HG03457 (cell line): ENCODE measurements around the gene ZNF750.

ENCODE experiments used
- ATAC-seq: cut with Tn5 transposase; IDR thresholded peaks from one replicate; pipeline ENCODE4 v1.9.1; 2021; ENCODE audit warnings: moderate number of reproducible peaks; ENCODE audit not compliant: unreplicated experiment

The ZNF750 gene

DNA sequence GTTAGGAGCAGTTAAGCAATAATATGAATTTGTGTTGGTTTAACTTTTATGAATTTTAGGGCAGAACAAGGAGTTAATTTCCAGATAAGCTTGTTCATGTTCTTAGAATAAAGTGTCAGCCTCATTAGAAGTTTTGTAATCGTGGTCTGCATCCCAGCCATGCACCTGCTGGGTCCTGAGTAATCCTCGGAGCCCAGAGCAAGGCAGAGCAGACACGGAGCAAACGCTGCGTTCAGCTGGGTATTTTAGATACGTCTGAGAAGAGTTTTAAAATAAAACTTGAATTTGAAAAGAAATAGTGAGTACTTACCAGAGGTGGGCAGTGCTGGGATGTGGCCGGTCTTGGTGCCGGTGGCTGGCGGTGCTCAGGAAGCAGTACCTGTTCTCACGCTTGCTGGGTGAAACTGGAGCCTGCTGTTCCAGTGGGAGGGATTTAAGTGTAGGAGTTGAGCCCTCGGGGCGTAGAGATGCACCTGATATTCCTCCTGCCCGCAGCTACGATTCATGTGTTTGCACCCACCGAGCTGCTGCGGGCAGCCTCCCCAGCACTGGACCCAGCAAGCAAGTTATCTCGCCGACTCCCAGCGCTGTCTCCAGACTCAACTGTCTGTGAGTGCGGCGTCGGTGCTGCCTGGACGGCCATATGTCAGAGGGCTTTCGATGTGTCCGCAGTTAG is at the start of gene ZNF750:
Gene ZNF750 (minus strand): TSS at position 406 of the 676 bp plus-strand sequence. CDS start 7,568 bp downstream, outside the sequence.
- no peak for ATAC-seq

DNA sequence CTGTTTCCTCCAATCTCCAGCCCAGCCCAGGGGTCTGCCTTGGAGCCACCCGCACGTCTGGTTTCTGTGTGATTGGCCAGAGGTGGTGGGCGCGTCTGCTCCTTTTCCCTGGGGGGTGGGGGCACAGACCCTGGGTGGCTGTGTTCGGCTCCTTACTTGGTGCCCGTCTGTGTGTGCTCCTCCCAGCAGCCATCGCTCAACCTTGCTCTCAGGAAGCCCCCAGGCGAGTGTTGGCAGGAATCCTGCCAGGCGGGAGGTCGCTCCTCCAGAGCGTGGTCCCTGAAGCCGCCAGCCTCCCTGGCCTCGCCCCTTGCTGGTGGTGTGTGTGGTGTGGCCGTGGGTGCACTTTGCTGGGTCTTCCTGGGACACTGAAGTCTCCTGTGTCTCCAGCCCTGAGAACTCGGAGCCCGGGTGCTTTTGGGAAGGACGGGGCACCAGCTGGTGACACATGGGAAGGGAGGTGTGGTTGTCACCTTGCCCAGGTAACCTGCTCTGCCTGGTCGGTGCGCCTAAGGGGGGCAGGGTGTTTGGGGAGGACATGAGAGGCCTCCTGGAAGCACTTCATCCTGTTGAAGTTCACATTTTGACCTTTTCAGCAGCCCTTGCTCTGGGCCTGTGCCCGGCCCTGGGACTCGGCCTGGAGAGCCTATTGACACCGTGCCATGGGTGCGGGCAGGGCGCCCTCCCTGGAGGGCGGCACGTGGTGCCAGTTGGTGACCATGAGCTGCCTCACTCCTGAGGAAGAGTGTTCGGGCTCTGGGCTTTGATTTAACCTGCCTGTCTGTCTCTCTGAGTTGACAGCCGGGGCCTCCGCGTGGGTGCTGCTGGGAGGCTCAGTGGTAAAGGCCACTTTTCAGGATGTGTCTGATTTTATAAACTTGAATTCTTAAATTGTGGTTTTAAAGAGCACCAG is 49.0 kb upstream of the ZNF750 start:
- ATAC-seq, result no peak

DNA sequence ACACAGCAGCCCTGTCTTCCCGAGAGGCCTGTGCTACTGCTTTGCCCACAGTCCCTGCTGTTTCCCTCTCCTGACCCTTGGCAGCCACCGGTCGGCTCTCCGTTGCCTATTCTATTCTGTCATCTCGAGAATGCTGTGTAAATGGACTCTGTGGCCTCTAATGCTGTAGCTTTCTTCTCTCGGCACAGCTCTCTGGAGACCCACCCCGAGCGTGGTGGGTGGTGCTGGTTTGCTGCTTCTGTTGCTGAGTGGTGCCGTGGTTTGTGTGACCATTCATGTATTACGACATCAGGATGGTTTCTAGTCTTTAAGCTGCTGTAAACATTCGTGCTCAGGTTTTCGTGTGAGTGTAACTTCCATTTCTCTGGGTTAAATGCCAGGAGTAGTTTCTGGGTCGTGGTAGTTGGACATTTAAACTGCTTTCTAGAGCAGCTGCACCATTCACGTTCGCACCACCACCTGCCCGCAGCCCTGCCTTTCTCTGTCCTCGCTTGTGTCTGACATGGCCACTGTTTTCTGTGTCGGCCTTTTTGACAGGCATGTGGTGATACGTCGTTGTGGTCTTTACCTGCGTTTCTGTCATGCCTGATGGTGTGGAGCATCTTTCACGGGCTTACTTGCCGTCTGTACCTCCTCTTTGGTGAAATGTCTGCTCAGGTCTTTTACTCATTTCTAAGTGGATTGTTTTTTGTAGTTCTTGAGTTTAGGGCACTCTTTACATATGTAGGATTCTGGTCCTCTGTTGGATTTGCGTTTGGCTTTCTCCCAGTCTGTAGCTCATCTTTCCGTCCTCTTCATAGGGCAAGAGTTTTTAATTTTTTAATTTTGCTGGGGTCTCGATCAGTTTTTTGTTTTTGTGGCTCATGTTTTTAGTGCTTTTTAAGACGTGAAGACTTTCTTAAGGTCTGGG is 47.7 kb upstream of the ZNF750 start:
- ATAC-seq, result no peak

DNA sequence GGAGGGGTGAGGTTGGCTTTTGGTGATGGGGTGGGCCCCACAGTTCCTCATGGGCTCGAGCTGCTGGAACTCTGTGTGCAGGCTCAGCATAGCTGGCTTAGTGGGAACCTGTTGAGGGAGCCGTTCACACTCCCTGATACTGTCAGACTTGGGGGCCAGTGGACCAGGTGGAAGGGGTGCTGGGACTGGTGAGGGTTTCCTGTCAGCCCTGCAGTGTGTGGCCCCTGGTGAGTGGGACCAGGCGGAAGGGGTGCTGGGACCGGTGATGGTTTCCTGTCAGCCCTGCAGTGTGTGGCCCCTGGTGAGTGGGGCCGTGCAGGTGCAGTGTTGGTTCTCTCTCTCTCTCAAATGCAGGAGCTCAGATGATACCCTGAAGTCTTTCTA is 45.1 kb upstream of the ZNF750 start:
- no peak for ATAC-seq

DNA sequence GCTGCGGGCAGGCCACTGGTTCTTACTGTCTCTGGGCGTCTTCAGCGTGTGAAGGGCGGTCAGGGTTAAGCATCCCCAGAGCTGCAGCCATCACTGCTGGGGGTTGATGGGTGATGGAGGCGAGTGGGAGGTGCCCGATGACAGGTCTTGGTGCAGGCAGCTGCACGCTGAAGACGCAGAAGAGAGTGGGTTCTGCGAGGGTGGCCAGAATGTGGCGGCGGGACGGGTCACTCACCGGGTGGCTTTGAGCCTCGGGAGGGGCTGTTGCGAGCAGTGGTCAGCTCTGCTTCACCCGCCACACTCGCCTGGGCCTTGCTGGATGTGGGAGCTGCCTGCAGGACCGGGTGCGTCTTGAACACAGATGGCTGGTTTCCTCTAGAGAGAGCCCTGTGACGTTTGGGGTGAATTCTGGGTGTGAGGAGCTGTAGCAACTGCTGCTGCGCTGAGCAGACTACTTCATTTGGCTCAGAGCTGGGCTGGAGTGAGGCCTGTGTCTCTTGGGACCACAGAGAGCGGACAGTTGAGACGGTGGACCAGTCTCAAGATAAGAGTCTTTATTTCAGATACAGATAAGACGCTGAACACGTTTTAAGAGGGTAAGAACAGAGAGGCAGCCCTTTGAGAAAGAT is 44.6 kb upstream of the ZNF750 start:
- ATAC-seq, result no peak

DNA sequence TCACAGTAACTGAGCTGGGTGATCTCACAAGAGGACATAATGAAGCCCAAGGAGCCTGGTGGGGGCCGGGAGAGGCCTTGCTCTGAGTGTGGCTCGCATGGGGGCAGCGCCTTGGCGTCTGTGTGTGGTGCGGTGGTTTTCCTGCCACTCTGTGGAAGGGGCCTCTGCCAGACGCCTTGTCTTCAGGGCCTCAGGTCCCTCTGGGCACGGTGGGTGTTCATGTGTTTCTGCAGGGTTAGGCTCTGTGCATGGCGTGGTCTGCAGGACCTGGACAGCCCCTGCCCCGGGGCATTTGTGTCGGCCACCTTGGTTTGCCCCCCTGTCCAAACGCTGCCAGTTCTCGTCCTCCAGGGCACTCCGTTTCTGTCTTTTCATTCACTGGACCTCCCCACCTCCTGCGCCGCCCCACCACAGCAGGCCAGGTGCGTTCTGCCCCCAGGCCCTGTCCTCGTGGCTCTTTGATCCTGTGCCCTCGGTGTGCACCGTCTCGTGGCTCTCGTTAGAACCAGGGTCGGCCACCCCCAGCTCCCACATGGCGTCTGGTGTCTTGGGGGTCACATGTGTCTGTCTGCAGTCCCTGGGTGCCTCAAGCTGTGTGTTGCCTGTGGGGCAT is 43.7 kb upstream of the ZNF750 start:
- no peak for ATAC-seq

DNA sequence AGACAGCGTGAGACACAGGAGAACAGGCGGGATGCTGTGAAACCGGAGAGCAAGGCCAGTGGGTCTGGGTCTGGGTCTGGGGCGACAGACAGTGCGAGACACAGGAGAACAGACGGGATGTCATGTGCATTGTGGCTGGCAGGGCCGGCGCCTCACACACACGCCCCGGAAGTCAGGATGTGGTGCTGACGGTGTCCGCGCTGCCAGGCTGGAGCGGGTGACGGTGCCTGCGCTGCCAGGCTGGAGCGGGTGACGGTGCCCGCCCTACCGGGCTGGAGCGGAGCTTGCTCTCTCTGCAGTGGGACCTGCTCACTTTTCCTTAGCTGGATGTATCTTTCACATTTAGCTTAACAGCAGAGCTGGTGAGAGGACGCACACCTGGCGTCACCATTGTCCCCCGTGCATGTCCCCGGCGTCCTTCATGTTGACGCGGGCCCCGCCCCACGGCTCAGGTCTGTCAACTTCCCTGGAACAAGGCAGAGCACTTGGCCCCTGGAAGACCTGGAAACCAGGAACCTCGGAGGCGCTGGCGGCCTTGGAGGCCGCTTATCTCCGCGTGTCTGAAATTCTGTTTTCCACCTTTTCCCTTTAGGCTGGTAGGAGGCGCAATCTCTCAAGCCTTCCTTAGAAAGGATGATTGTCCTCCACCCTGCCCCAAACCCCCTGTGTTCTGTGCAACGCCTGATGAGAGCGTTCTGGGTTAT is 43.0 kb upstream of the ZNF750 start:
- ATAC-seq, result no peak

DNA sequence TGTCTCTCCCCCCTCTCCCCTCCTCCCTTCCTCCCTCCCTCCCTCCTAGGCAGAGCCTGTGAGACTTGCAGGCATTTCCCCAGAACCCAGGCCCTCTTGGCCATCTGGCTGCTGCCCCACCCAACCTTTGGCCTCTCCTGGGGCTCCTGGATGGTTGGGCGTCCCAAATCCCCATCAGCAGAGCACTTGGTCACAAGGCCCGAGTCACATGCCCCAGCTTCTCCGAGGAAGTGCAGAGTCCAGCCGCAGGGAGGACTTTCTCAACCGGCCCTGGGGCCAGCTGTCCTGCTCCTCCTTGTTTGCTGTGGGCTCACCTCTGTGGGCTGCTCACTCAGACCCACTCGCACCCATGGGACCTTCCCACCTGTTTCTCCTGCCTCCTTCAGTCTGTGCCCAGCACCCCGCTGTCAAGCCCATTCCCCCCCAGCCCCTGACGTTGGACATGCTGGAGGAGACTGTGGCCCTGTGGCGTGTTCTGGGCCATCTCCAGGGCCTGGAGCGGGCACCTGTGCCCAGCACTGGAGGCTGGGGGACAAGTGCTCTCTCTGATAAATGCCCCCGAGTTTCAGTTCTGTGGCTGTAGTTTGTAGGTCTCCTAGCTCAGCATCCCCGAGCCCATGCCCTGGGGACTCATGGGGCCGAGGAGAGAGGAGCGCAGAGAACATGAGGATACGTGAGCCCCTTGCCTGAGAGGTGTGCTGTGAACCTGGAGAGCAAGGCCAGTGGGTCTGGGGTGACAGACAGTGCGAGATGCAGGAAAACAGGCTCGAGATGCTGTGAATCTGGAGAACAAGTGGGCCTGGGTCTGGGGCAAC is 42.3 kb upstream of the ZNF750 start:
- no peak for ATAC-seq

DNA sequence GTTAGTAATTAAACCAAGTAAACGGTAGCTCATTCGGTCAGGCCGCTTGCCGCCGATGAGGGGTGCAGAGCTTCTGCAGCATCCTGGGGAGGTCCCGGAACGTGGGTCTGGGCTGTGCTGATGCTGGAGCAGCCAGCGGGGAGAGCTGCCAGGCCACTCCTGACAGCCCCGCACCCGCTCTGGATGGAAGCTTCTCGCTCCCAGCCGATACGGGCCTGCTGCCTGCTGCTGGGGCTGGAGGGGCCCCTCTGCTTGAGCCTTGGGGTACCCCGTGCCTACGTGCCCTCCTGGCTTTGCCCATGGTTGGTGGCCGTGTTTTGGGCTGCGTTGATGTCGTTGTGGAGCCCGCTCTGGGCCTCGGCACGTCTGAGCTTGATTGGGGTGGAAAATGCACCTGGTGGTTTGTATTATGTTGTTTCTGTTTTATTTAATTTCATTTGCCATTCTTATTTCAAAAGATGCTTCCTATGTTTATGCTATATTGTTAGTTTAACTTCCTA is 41.6 kb upstream of the ZNF750 start:
- no peak for ATAC-seq

DNA sequence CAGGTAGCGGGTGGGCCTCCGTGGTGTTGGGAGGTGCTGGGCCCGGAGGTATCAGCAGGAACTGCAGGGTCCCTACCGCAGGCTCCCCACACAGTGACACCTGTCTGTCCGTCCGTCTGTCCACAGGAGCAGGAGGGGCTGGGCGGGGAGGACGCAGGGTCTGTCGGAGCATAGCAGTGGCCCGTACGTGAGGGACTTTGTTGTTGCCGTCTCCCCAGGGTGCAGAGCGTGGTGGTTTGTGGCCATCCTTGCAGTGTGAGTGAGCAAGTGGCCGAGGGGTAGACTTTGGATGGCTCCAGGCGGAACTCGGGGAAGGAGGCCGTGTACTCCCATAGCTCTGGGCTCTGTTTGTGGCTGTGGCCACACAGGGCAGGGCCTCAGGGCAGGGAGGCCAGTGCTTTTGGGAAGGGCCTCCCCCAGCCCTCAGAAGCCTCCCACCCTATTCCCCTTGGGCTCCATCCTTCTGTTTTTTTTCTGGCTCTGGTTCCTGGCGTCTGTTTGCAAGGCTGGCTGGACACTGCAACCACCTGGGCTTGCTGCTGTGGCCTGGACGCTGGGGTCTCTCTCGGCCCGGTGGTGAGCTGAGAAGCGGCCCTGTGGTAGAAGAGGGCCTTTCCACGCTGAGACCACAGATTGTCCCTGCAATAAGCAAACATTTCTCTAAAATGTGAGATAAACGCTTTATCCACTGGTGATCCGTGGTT is 41.0 kb upstream of the ZNF750 start:
- no peak for ATAC-seq

DNA sequence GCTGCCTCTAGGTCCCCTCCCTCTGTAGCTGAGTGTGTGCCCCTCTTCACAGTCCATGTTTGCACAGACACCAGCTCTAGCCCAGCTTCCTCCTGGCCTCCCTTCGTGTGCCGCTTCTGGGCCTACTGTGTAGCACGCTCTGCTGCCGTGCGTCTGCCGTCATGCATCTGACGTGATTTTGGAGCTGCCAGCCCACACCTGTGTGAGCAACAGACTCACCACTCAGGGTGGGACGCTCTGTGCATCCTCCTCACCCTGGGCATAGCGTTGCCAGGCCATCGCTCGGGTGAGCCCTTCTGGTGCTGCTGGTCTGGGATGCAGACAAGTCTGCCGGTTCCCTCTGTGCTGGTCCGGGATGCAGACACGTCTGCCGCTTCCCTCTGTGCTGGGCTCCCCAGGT is 39.4 kb upstream of the ZNF750 start:
- no peak for ATAC-seq

DNA sequence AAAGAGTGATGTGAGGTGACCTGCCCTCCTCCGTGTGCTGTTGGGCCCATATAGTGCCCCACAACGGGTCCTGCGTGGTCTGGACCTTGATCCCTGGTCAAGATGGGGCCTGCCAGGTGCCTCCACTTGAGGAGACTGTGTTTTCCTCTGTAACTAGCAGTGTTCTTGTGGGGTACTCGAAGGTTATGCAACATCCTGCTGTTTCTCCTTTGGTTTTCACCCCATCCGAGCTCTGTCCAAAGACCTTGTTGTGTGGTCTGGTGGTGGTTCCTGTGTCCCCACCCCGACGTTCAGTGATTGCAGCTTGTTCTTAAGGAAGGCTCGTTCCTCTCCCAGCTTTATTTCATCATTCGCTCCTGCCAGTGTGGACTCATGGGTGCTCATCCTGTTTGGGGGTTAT is 38.7 kb upstream of the ZNF750 start:
- no peak for ATAC-seq

DNA sequence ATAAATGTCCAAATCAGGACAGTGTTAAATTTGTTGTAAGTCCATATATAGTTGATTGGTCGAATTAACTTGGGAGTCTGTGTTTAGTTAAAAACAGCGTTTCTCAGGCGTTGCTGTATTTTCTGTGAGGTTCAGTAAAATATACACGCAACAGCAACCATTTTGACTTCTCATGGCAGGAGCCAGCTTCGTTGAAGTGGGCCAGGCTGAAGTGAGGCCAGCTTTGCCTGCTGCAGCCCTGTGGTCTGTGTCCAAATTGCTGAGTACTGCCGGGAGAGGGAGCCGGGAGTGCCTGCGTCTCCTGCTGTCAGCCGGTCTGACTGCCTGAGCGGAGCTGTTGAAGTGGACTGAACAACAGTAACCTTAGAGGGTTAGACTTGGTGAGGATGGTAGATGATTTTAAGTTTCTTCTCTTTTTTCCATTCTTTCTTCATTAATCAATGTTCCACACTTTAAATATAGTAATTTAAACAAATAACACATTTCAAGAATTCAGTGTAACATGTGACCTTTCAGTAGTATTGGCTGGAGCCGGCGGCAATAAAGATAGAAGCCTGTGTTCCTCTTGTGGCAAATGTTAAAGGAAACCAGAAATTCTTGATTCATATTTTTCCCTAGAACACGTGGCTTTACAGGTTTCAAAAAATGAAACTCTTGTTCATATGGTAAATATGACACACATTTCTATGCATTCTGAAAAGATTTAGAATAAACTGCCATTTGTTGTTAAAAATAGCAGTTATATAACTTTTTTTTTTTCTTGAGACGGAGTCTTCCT is 37.0 kb upstream of the ZNF750 start:
- ATAC-seq, result no peak

DNA sequence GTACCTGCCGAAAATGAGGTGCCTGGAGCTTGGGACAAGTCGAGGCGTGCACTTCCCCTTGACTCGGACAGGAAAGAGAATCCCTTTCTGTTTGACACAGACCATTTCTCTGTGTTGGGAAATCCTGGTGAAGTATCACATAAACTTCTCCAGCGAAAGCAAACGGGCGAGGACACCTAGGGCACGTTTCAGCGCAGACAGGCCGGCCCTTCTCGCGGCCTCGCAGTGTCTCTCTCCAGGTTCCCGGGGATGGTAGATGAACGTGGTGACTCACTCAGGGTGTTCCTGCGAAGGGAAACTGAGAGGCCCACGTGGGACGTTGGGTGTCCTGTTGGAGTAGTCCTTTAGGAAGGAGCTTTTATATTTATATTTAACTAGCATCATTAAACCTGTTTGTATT is 36.3 kb upstream of the ZNF750 start:
- no peak for ATAC-seq

DNA sequence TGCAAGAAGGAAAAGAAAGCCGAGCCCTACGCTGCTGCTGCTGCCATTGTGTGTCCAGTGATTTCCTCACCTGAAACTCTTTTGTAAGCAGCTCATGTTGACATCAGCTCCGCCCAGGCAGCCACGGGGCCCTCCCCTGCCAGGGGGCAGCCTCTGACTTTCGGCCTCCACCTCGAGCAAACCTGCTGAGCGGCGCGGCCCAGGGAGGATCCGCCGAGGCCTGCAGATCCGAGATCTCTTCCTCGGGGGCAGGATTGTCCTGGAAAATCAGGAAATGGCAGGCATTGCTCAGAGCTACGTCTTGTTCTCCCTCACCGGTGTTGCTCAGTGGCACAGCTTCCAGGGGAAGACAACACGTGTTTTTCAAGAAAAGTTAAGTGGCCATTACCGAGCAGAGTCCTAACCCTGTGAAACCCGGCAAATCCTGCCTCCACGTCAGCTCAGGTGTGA is 35.6 kb upstream of the ZNF750 start:
- no peak for ATAC-seq

DNA sequence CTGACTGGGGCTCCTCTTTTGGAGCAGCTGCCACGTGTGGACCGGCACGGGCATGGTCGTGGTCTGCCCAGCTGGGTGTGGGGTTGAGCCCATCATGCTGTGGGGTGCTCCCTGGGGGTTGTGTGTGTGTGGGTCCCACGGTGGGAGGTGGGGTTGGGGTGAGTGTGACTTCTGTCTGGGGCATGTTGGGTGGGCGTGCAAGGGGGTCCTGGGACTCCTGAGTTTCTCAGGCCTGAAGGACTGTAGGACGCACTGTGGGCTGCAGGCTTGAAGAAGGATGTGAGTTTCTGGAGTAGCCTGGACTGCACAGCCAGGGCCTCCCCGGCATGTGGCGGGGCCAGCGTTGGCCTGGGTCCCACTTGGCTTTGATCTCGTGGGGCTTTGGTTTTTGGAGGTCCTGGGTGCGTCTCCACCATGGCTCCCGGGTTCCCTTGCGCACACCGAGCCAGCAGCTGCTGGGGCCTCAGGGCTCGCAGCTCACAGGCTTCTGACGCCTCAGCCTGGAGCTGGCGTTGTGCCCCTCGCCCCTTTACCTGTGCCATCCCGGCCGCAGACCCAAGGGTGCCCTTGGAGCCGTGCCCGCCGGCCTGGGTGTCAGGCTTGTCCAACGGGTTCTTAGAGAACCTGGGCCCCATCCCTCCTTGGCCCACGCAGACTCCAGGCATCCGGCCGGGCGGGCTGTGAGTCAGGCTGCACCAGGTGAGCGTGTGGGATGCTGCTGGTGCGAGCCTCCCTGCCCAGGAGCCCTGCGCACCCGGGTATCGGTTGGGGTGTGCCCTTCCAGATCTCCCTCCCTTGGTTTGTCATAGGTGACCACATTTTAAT is 34.4 kb upstream of the ZNF750 start:
- no peak for ATAC-seq
